ENCODE data around the gene RAX.

Gene RAX

GRCh38 chr18:59239642-59240041, 33.6 kb downstream of the RAX start:
- DNase-seq (ENCODE audit: low read depth): no peak

GRCh38 chr18:59238385-59238784, 34.9 kb downstream of the RAX start:
- DNase-seq (ENCODE audit: low read depth): no peak

- no peak for DNase-seq (ENCODE audit: low read depth)
These were observed 40.2 kb downstream of the RAX start for GRCh38 chr18:59233017-59233410.

- no peak for DNase-seq (ENCODE audit: low read depth)
These were observed 40.8 kb downstream of the RAX start for GRCh38 chr18:59232309-59233016.

GRCh38 chr18:59231877-59232276, 41.4 kb downstream of the RAX start:
- DNase-seq (ENCODE audit: low read depth): no peak

- DNase-seq (ENCODE audit: low read depth): no peak
These were observed 42.1 kb downstream of the RAX start for GRCh38 chr18:59231114-59231513.

- DNase-seq (ENCODE audit: low read depth): no peak
These were observed 43.4 kb downstream of the RAX start for GRCh38 chr18:59229701-59230443.

GRCh38 chr18:59229191-59229590, 44.1 kb downstream of the RAX start:
- no peak for DNase-seq (ENCODE audit: low read depth)

- no peak for DNase-seq (ENCODE audit: low read depth)
These were observed 44.9 kb downstream of the RAX start for GRCh38 chr18:59228351-59228750.

GRCh38 chr18:59222341-59222740, 50.9 kb downstream of the RAX start:
- DNase-seq (ENCODE audit: low read depth): no peak

GRCh38 chr18:59220784-59221765, 52.2 kb downstream of the RAX start:
- DNase-seq (ENCODE audit: low read depth): no peak

GRCh38 chr18:59220164-59220783, 53.0 kb downstream of the RAX start:
- DNase-seq (ENCODE audit: low read depth): no peak

GRCh38 chr18:59219672-59220163, 53.5 kb downstream of the RAX start, which contains the start of gene GRP:
Gene GRP, plus strand, starts transcription at chr18:59220158. Its CDS starts 108 bp downstream, at chr18:59220266.
- DNase-seq (ENCODE audit: low read depth): no peak

GRCh38 chr18:59218018-59218417, 55.2 kb downstream of the RAX start:
- DNase-seq (ENCODE audit: low read depth): no peak

All from T-helper 22 cell (primary cell).